H1 (cell line): ENCODE data around the gene NOVA1. TPM values are rescaled to one million over a fixed set of nuclear protein-coding genes. Genes with fewer than 3 reads are reported as not detected.

Experiments used
- BACH1 ChIP-seq: IDR thresholded peaks from 2 replicates; pipeline ENCODE4 v1.6.1; 2012; ENCODE audit warnings: low read length, improper control_type of control experiment
- HDAC2 ChIP-seq, 2 experiments: fragments of 300-600 bp in 1 of 2; sonication (generic) in 1 of 2; IDR thresholded peaks; 2 replicates each; pipeline ENCODE4 v1.6.1; 2011 to 2012; ENCODE audit warnings: low read depth in 2 of 2, low read length in 2 of 2, mild to moderate bottlenecking in 2 of 2, moderate library complexity in 2 of 2, borderline replicate concordance in 1 of 2, inconsistent platforms in 1 of 2
- JUN ChIP-seq: IDR thresholded peaks from 2 replicates; pipeline ENCODE4 v1.6.1; 2011; ENCODE audit warnings: low read depth, mild to moderate bottlenecking, improper control_type of control experiment, low read length
- TAF1 ChIP-seq: IDR thresholded peaks from 2 replicates; pipeline ENCODE4 v1.6.1; 2011; ENCODE audit warnings: mild to moderate bottlenecking, low read depth, low read length
- polyA plus RNA-seq, 7 experiments: library from polyadenylated mRNA; depleted of rRNA in 3 of 7; stranded (reverse) in 5 of 7; unstranded in 2 of 7; fragments of >200 nt in 5 of 7; fragments of 200-250 nt in 2 of 7; gene quantifications; 1 replicate in 5 of 7; 2 replicates in 1 of 7; 4 replicates in 1 of 7; pipeline versions ENCODE4 v1.2.1 to v1.2.3, GENCODE V29; 2011 to 2013; ENCODE audit warnings: missing spikeins in 2 of 7, mixed read lengths in 2 of 7
- total RNA-seq: library from RNA; stranded (reverse); fragmentation: NEBNext Ultra II Directional; extraction: Animal tissue kit (Norgen Biotek cat#: 25700); gene quantifications from 2 replicates; pipeline ENCODE4 v1.2.1, GENCODE V29; 2021
- TF ChIP-seq, protein P1 (sequence below): fragments of 300-600 bp; sonication (generic); IDR thresholded peaks from 2 replicates; pipeline ENCODE4 v1.7.1; 2012; ENCODE audit warnings: low read length, moderate library complexity, mild to moderate bottlenecking, inconsistent platforms; ENCODE audit not compliant: insufficient replicate concordance
- TF ChIP-seq, protein P2 (sequence below): IDR thresholded peaks from 2 replicates; pipeline ENCODE4 v1.6.1; 2012; ENCODE audit warnings: low read length, inconsistent platforms

Gene NOVA1
- total and polyA plus RNA-seq, 2 of the 8 experiments (the other 6 are each of a cell fraction or from before 2014, with no cell fraction given): 6.8 to 12.7 TPM

- TF ChIP-seq, protein P1, sequence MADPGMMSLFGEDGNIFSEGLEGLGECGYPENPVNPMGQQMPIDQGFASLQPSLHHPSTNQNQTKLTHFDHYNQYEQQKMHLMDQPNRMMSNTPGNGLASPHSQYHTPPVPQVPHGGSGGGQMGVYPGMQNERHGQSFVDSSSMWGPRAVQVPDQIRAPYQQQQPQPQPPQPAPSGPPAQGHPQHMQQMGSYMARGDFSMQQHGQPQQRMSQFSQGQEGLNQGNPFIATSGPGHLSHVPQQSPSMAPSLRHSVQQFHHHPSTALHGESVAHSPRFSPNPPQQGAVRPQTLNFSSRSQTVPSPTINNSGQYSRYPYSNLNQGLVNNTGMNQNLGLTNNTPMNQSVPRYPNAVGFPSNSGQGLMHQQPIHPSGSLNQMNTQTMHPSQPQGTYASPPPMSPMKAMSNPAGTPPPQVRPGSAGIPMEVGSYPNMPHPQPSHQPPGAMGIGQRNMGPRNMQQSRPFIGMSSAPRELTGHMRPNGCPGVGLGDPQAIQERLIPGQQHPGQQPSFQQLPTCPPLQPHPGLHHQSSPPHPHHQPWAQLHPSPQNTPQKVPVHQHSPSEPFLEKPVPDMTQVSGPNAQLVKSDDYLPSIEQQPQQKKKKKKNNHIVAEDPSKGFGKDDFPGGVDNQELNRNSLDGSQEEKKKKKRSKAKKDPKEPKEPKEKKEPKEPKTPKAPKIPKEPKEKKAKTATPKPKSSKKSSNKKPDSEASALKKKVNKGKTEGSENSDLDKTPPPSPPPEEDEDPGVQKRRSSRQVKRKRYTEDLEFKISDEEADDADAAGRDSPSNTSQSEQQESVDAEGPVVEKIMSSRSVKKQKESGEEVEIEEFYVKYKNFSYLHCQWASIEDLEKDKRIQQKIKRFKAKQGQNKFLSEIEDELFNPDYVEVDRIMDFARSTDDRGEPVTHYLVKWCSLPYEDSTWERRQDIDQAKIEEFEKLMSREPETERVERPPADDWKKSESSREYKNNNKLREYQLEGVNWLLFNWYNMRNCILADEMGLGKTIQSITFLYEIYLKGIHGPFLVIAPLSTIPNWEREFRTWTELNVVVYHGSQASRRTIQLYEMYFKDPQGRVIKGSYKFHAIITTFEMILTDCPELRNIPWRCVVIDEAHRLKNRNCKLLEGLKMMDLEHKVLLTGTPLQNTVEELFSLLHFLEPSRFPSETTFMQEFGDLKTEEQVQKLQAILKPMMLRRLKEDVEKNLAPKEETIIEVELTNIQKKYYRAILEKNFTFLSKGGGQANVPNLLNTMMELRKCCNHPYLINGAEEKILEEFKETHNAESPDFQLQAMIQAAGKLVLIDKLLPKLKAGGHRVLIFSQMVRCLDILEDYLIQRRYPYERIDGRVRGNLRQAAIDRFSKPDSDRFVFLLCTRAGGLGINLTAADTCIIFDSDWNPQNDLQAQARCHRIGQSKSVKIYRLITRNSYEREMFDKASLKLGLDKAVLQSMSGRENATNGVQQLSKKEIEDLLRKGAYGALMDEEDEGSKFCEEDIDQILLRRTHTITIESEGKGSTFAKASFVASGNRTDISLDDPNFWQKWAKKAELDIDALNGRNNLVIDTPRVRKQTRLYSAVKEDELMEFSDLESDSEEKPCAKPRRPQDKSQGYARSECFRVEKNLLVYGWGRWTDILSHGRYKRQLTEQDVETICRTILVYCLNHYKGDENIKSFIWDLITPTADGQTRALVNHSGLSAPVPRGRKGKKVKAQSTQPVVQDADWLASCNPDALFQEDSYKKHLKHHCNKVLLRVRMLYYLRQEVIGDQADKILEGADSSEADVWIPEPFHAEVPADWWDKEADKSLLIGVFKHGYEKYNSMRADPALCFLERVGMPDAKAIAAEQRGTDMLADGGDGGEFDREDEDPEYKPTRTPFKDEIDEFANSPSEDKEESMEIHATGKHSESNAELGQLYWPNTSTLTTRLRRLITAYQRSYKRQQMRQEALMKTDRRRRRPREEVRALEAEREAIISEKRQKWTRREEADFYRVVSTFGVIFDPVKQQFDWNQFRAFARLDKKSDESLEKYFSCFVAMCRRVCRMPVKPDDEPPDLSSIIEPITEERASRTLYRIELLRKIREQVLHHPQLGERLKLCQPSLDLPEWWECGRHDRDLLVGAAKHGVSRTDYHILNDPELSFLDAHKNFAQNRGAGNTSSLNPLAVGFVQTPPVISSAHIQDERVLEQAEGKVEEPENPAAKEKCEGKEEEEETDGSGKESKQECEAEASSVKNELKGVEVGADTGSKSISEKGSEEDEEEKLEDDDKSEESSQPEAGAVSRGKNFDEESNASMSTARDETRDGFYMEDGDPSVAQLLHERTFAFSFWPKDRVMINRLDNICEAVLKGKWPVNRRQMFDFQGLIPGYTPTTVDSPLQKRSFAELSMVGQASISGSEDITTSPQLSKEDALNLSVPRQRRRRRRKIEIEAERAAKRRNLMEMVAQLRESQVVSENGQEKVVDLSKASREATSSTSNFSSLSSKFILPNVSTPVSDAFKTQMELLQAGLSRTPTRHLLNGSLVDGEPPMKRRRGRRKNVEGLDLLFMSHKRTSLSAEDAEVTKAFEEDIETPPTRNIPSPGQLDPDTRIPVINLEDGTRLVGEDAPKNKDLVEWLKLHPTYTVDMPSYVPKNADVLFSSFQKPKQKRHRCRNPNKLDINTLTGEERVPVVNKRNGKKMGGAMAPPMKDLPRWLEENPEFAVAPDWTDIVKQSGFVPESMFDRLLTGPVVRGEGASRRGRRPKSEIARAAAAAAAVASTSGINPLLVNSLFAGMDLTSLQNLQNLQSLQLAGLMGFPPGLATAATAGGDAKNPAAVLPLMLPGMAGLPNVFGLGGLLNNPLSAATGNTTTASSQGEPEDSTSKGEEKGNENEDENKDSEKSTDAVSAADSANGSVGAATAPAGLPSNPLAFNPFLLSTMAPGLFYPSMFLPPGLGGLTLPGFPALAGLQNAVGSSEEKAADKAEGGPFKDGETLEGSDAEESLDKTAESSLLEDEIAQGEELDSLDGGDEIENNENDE: no peak
- TF ChIP-seq BACH1: no peak
- TF ChIP-seq HDAC2 (IDR thresholded peaks at IDR 0.05; ENCODE audit: borderline replicate concordance in 1 of 2, low read depth in 2 of 2, low read length in 2 of 2): no peak
- TF ChIP-seq, protein P2, sequence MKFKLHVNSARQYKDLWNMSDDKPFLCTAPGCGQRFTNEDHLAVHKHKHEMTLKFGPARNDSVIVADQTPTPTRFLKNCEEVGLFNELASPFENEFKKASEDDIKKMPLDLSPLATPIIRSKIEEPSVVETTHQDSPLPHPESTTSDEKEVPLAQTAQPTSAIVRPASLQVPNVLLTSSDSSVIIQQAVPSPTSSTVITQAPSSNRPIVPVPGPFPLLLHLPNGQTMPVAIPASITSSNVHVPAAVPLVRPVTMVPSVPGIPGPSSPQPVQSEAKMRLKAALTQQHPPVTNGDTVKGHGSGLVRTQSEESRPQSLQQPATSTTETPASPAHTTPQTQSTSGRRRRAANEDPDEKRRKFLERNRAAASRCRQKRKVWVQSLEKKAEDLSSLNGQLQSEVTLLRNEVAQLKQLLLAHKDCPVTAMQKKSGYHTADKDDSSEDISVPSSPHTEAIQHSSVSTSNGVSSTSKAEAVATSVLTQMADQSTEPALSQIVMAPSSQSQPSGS: no peak
- no peak for TF ChIP-seq TAF1
- TF ChIP-seq JUN: no peak
- TF ChIP-seq, all 59 proteins: peak for 0
Measured at GRCh38 chr14:26414103-26414502, 183.7 kb downstream of the NOVA1 start (continued).
